Nephron (organoid): ENCODE data around the gene PDE11A.

Source experiments
- H3K27ac Mint-ChIP-seq, 3 experiments: 2 replicates each; pipeline ENCODE4 v1.8.0; 2020; ENCODE audit warnings: mixed read lengths in 3 of 3, mild to moderate bottlenecking in 2 of 3, moderate library complexity in 1 of 3
- H3K27me3 Mint-ChIP-seq: 2 replicates; pipeline ENCODE4 v1.8.0; 2021; ENCODE audit warnings: low read depth, mild to moderate bottlenecking, moderate library complexity, mixed read lengths
- H3K36me3 Mint-ChIP-seq: 2 replicates; pipeline ENCODE4 v1.8.0; 2020; ENCODE audit warnings: low read depth, mixed read lengths
- H3K4me1 Mint-ChIP-seq: 2 replicates; pipeline ENCODE4 v1.8.0; 2020; ENCODE audit warnings: mixed read lengths
- H3K4me3 Mint-ChIP-seq, 3 experiments: 2 replicates each; pipeline ENCODE4 v1.8.0; 2020; ENCODE audit warnings: mild to moderate bottlenecking in 3 of 3, mixed read lengths in 3 of 3, moderate library complexity in 2 of 3
- H3K9me3 Mint-ChIP-seq: 2 replicates; pipeline ENCODE4 v1.8.0; 2020; ENCODE audit warnings: mixed read lengths
- TF ChIP-seq, protein P1 (sequence below), 3 experiments: fragments of 200-600 bp; sonication (generic); IDR thresholded peaks; one replicate each; pipeline ENCODE4 v1.5.0; 2021; ENCODE audit warnings: antibody characterized with exemption in 3 of 3; ENCODE audit not compliant: unreplicated experiment in 3 of 3

The PDE11A gene

DNA sequence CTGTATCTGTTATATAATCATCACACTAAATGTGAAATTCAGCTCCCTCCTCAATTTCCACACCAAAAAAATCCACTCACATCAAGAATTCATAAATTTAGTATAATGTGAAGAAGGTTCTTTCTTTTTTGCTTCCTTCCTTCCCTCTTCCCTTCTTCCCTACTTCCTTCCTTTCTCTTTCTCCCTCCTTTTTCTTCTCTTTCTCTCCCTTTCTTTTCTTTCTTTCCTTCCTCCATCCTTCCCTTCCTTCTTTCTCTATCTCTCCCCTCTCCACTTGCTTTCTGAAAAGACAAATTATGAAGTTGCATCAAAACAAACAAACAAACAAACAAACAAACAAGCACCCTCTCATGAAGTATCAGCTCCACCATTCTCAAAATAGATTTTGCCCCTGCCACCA lies 290.0 kb downstream of the PDE11A start:
- Mint-ChIP-seq H3K4me3 (no peak overlapping the region), H3K4me1 (peaks cover 5% of the 10 kb centered on the region), H3K36me3 (no peaks in the 10 kb centered on the region), H3K27me3 (no peaks in the 10 kb centered on the region), H3K9me3 (peaks cover 14% of the 10 kb centered on the region), H3K27ac (peak overlapping the region in 1 of 3 experiments; percentile 48)
- TF ChIP-seq, protein P1, sequence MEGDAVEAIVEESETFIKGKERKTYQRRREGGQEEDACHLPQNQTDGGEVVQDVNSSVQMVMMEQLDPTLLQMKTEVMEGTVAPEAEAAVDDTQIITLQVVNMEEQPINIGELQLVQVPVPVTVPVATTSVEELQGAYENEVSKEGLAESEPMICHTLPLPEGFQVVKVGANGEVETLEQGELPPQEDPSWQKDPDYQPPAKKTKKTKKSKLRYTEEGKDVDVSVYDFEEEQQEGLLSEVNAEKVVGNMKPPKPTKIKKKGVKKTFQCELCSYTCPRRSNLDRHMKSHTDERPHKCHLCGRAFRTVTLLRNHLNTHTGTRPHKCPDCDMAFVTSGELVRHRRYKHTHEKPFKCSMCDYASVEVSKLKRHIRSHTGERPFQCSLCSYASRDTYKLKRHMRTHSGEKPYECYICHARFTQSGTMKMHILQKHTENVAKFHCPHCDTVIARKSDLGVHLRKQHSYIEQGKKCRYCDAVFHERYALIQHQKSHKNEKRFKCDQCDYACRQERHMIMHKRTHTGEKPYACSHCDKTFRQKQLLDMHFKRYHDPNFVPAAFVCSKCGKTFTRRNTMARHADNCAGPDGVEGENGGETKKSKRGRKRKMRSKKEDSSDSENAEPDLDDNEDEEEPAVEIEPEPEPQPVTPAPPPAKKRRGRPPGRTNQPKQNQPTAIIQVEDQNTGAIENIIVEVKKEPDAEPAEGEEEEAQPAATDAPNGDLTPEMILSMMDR (IDR thresholded peaks at IDR 0.05; ENCODE audit: unreplicated experiment in 3 of 3) = no peak

- H3K36me3 Mint-ChIP-seq = no peaks in the 10 kb centered on the region
- H3K4me1 Mint-ChIP-seq = no peaks in the 10 kb centered on the region
- no peaks in the 10 kb centered on the region for H3K9me3 Mint-ChIP-seq
- no peak overlapping the region for H3K27ac Mint-ChIP-seq
- no peak overlapping the region for H3K4me3 Mint-ChIP-seq
- H3K27me3 Mint-ChIP-seq = no peaks in the 10 kb centered on the region
- TF ChIP-seq, protein P1 (IDR thresholded peaks at IDR 0.05; ENCODE audit: unreplicated experiment in 3 of 3) = no peak
Measured at GRCh38 chr2:177778472-177778871, 294.1 kb downstream of the PDE11A start.

DNA sequence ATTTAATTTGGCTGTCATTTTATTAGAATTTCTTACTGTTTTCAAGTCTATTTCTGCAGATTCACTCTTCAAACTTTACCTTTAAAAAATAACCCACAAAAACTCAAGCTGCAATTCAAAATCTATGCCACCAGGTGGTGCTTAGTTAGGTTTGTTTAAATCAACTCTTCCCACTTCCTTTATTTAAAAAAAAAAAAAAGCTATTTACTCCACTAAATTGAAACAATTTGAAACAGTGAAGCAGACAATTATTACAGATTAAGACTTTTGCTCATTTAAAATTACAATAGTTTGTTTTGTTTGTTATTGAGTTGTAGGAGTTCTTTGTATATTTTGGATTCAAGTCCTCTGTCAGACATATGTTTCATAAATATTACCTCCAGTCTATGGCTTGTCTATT lies 300.0 kb downstream of the PDE11A start:
- Mint-ChIP-seq H3K4me3 (no peak overlapping the region), H3K36me3 (no peaks in the 10 kb centered on the region), H3K27me3 (no peaks in the 10 kb centered on the region), H3K9me3 (no peaks in the 10 kb centered on the region), H3K4me1 (no peaks in the 10 kb centered on the region), H3K27ac (no peak overlapping the region)
- TF ChIP-seq, protein P1 (IDR thresholded peaks at IDR 0.05; ENCODE audit: unreplicated experiment in 3 of 3) = peak; percentile 50 to 66 (median 60)

GRCh38 chr2:177771191-177771590 lies 301.4 kb downstream of the PDE11A start:
- Mint-ChIP-seq H3K27me3 (no peaks in the 10 kb centered on the region), H3K27ac (no peak overlapping the region), H3K4me3 (no peak overlapping the region), H3K4me1 (no peaks in the 10 kb centered on the region), H3K36me3 (no peaks in the 10 kb centered on the region), H3K9me3 (no peaks in the 10 kb centered on the region)
- TF ChIP-seq, protein P1 (IDR thresholded peaks at IDR 0.05; ENCODE audit: unreplicated experiment in 3 of 3) = no peak

GRCh38 chr2:177767768-177768167 lies 304.8 kb downstream of the PDE11A start:
- Mint-ChIP-seq H3K27me3 (no peaks in the 10 kb centered on the region), H3K4me1 (peaks cover 5% of the 10 kb centered on the region), H3K9me3 (no peaks in the 10 kb centered on the region)

DNA sequence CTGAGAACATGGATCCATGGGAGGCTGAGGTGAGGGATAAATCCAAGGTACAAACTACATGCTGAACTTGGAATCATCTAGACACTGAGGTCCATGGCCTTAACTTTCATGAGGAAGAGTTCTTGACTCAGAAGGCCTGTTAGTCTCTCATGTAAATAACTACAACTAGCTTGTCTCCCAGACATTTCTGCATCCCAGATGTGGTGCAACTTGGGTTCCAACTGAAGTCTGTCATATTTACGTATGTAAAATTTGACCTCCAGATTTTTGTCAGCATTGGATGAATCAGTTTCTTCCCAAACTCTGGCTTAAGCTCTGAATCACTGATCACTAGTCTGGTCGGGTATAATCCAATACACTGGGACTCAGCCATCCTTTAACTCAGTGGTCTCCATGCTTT lies 306.9 kb downstream of the PDE11A start:
- no peaks in the 10 kb centered on the region for H3K27me3 Mint-ChIP-seq
- H3K4me1 Mint-ChIP-seq = peaks cover 5% of the 10 kb centered on the region
- H3K4me3 Mint-ChIP-seq = no peak overlapping the region
- no peaks in the 10 kb centered on the region for H3K9me3 Mint-ChIP-seq
- no peaks in the 10 kb centered on the region for H3K36me3 Mint-ChIP-seq
- TF ChIP-seq, protein P1 (IDR thresholded peaks at IDR 0.05; ENCODE audit: unreplicated experiment in 3 of 3) = no peak
- no peak overlapping the region for H3K27ac Mint-ChIP-seq

More at GRCh38 chr2:177767768-177768167, 304.8 kb downstream of the PDE11A start:
- H3K4me3 Mint-ChIP-seq = no peak overlapping the region
- TF ChIP-seq, protein P1 (IDR thresholded peaks at IDR 0.05; ENCODE audit: unreplicated experiment in 3 of 3) = no peak
- no peak overlapping the region for H3K27ac Mint-ChIP-seq
- no peaks in the 10 kb centered on the region for H3K36me3 Mint-ChIP-seq
